Uterus (tissue), 4 donors: ENCODE measurements around the gene SUSD3. TPM values are rescaled to one million over a fixed set of nuclear protein-coding genes. Genes with fewer than 3 reads are reported as not detected.

Experiments used
- DNase-seq, 2 donors: peaks; one replicate each; pipeline ENCODE4 v3.0.0-alpha.2; 2019 to 2020
- H3K27ac ChIP-seq, 2 donors: fragments of 200-600 bp; sonication (generic); 1 replicate in 1 of 2; 2 replicates in 1 of 2; pipeline ENCODE4 v1.5.1; 2016 to 2018
- H3K27me3 ChIP-seq, 2 donors: fragments of 200-600 bp; sonication (generic); one replicate each; pipeline ENCODE4 v1.5.1; 2018 to 2019; ENCODE audit warnings: control low read depth in 1 of 2
- H3K36me3 ChIP-seq, 2 donors: fragments of 200-600 bp; sonication (generic); one replicate each; pipeline ENCODE4 v1.5.1; 2019; ENCODE audit warnings: control low read depth in 1 of 2
- H3K4me1 ChIP-seq, 2 donors: fragments of 200-600 bp; sonication (generic); one replicate each; pipeline ENCODE4 v1.5.1; 2018 to 2019; ENCODE audit warnings: control low read depth in 1 of 2
- H3K4me3 ChIP-seq, 2 donors: fragments of 200-600 bp; sonication (generic); 1 replicate in 1 of 2; 2 replicates in 1 of 2; pipeline ENCODE4 v1.5.1; 2018 to 2019; ENCODE audit warnings: mild to moderate bottlenecking in 1 of 2
- H3K9me3 ChIP-seq, 2 donors: fragments of 200-600 bp; sonication (generic); one replicate each; pipeline ENCODE4 v1.5.1; 2019; ENCODE audit warnings: control low read depth in 1 of 2
- CTCF ChIP-seq, 4 experiments: fragments of 200-600 bp in 2 of 4; fragments of 450-650 bp in 2 of 4; sonication (generic) in 2 of 4; IDR thresholded peaks; one replicate each; pipeline ENCODE4 v1.5.1; 2016 to 2019; ENCODE audit warnings: antibody characterized with exemption in 4 of 4, mild to moderate bottlenecking in 2 of 4, moderate library complexity in 1 of 4
- POLR2A ChIP-seq, 2 donors: fragments of 450-650 bp; IDR thresholded peaks; one replicate each; pipeline ENCODE4 v1.6.1; 2016; ENCODE audit warnings: antibody characterized with exemption in 2 of 2, mild to moderate bottlenecking in 1 of 2, moderate library complexity in 1 of 2
- intact Hi-C: fragments of 100-400 bp; cut with DNase I; formaldehyde crosslinking; loops from one replicate; pipeline ENCODE4 v1.15.1; 2023; ENCODE audit warnings: low total_unique reads
- total RNA-seq, 4 donors: library from RNA; depleted of rRNA in 3 of 4; stranded (reverse); fragments of >200 nt in 3 of 4; gene quantifications; one replicate each; pipeline versions ENCODE4 v1.1.0 to v1.2.4, GENCODE V29; 2014 to 2023
- donor health status: DM: yes; HTN: yes; CAD: no.

Gene SUSD3
- total RNA-seq, 4 donors from 2014 or later = 9.3 to 52.7 (median 14.7) TPM

DNA sequence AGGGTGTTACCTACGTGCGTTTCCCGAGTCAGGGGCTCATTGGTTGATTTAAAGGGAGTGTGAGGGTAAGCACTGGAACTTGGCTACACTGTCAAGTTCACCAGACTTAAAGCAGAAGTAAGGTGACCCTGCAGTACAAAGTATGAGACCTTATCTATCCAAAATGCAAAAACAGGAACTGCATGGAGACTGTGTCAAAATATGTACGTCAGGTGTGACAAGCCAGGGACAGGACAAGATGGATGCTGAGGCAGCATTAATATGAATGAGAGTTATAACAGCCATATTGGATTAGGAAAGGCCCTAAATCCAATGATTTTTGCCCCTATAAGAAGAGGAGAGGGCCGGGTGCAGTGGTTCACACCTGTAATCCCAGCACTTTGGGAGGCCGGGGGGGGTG lies 15.4 kb upstream of the SUSD3 start:
- no peak for TF ChIP-seq POLR2A (IDR thresholded peaks at IDR 0.05)
- TF ChIP-seq CTCF (IDR thresholded peaks at IDR 0.05) = no peak
- Histone ChIP-seq H3K36me3 (no peaks in the 10 kb centered on the region), H3K27me3 (no peaks in the 10 kb centered on the region), H3K27ac (no peak overlapping the region), H3K4me1 (no peaks in the 10 kb centered on the region), H3K4me3 (no peak overlapping the region), H3K9me3 (no peaks in the 10 kb centered on the region)
- DNase-seq = no peak
- intact Hi-C loops = no loop called here

GRCh38 chr9:93045521-93045920 lies 13.0 kb upstream of the SUSD3 start:
- intact Hi-C loops = no loop called here
- no peak overlapping the region for H3K27ac ChIP-seq
- H3K4me1 ChIP-seq = no peaks in the 10 kb centered on the region
- no peaks in the 10 kb centered on the region for H3K27me3 ChIP-seq
- no peak for DNase-seq
- H3K9me3 ChIP-seq = no peaks in the 10 kb centered on the region
- no peaks in the 10 kb centered on the region for H3K36me3 ChIP-seq
- TF ChIP-seq CTCF (IDR thresholded peaks at IDR 0.05) (no peak), POLR2A (IDR thresholded peaks at IDR 0.05) (no peak)
- H3K4me3 ChIP-seq = no peak overlapping the region

DNA sequence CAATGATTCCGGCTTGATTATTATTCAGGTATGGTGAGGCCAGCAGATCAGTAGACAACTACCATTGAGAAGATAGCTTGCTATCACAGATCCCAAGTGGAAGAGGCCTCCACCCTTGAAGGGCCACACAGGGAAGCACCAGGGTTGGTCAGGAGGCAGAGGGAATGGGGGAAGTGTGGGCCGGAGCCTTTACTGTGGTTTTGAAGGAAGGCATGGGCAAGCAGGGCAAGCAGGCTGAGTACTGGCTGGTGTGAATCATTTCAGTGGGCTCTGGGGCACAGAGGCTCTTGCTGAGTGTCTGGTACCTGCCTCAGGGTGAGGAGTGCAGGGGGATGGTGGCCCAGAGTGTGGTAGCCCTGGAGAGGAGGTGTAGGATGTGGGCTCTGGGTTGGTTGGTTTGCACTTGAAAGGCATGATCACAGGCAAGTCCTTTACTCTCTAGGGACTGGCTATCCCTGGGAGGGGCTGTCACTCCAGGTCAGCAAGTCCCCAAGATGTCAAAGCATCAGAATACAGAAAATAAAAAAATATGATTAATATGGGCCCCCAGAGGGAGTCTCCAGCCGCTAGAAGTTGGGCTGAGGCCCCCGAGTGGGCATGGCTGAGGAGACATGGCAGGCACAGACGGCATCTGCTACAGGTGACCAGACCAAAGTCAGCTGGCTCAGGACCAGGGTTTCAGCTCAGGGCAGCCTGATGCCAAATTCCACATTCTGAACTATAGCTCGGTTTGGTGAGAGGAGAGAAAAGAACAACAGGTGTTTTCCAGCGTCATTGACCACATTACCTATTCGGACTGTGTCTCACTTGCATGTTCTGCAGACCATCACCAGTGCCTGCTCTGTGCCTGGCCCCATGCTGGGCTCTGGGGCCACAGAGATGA lies 9.7 kb upstream of the SUSD3 start:
- no peak for TF ChIP-seq POLR2A (IDR thresholded peaks at IDR 0.05)
- no peaks in the 10 kb centered on the region for H3K36me3 ChIP-seq
- intact Hi-C loops = no loop called here
- no peaks in the 10 kb centered on the region for H3K4me1 ChIP-seq
- no peak overlapping the region for H3K27ac ChIP-seq
- H3K4me3 ChIP-seq = no peak overlapping the region
- H3K27me3 ChIP-seq = no peaks in the 10 kb centered on the region
- no peaks in the 10 kb centered on the region for H3K9me3 ChIP-seq
- DNase-seq = no peak

DNA sequence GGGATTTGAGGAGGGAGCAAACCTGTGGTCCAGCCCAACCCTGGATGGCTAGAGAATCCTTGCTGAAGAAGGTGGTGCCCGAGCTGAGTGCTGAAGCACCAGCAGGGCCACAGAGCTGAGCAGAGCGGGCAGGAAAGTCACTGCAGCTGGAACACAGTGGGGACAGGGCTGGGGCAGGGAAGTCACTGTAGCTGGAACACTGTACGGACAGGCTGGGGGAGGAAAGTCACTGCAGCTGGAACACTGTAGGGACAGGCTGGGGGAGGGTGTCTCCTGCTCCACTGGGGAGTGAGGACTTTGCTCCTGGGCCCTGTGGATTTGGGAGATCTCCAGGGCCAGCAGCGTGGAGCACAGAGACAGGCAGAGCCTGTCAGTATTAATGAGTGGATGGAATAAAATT lies 9.0 kb upstream of the SUSD3 start:
- Histone ChIP-seq H3K36me3 (no peaks in the 10 kb centered on the region), H3K4me3 (no peak overlapping the region), H3K4me1 (no peaks in the 10 kb centered on the region), H3K27ac (no peak overlapping the region), H3K27me3 (no peaks in the 10 kb centered on the region), H3K9me3 (no peaks in the 10 kb centered on the region)
- intact Hi-C loops = no loop called here
- TF ChIP-seq POLR2A (IDR thresholded peaks at IDR 0.05) = no peak
- TF ChIP-seq CTCF (IDR thresholded peaks at IDR 0.05) = no peak
- DNase-seq = no peak

GRCh38 chr9:93050231-93050630 lies 8.3 kb upstream of the SUSD3 start:
- Histone ChIP-seq H3K27me3 (no peaks in the 10 kb centered on the region), H3K36me3 (no peaks in the 10 kb centered on the region), H3K4me1 (no peaks in the 10 kb centered on the region), H3K9me3 (no peaks in the 10 kb centered on the region), H3K4me3 (no peak overlapping the region), H3K27ac (no peak overlapping the region)
- intact Hi-C loops = no loop called here
- TF ChIP-seq CTCF (IDR thresholded peaks at IDR 0.05) = no peak
- TF ChIP-seq POLR2A (IDR thresholded peaks at IDR 0.05) = no peak
- no peak for DNase-seq
